K562 (cell line): ENCODE measurements around the gene SPATA32. TPM values are rescaled to one million over a fixed set of nuclear protein-coding genes. Genes with fewer than 3 reads are reported as not detected.

ENCODE experiments used
- ATAC-seq: fragments of 200-7000 bp; cut with Tn5 transposase; 3 replicates; pipeline ENCODE4 v1.9.1; 2020; ENCODE audit warnings: moderate library complexity
- BruUV-seq: library from RNA; stranded (reverse); fragments of 400-500 nt; replicated peaks from 2 replicates; lab custom pipeline; 2021; lab: Mats Ljungman, UMichigan
- CTCF ChIA-PET: fragments of 300-600 bp; formaldehyde crosslinking; extraction: SDS; loops from one replicate; lab custom pipeline; 2021; ENCODE audit warnings: low intra/inter-chr PET ratio; lab: Yijun Ruan, JAX
- POLR2A ChIA-PET: fragments of 300-600, 350-650 bp; sonication (Branson Sonifier 250); formaldehyde crosslinking; extraction: SDS; loops from one replicate; lab custom pipeline; 2021; ENCODE audit warnings: antibody characterized with exemption, inconsistent platforms; lab: Yijun Ruan, JAX
- DNase-seq, 4 experiments: peaks; one replicate each; pipeline versions ENCODE4 v3.0.0 to v3.0.0-alpha.2; 2011 to 2018; ENCODE audit warnings: low spot score in 3 of 4, mixed read lengths in 3 of 4; ENCODE audit errors: extremely low read depth in 1 of 4
- FAIRE-seq: peaks from 2 replicates; lab custom pipeline; 2011; peaks lifted over from hg19 to GRCh38; lab: Jason Lieb, UNC
- H2AFZ ChIP-seq: 2 replicates; pipeline ENCODE4 v1.6.0; 2011; ENCODE audit warnings: low read depth, low read length, control low read depth, inconsistent platforms
- H3K27ac ChIP-seq: fragments of 200-600 bp; 3 replicates; pipeline ENCODE4 v1.8.0; 2011; ENCODE audit warnings: low read depth, mild to moderate bottlenecking, control low read depth, inconsistent platforms, low read length, moderate library complexity, mixed read lengths; ENCODE audit errors: extremely low read depth
- H3K27me3 ChIP-seq, 2 experiments: fragments of 300-600 bp in 1 of 2; 2 replicates in 1 of 2; 3 replicates in 1 of 2; pipeline versions ENCODE4 v1.6.0 to v1.8.0; 2011; ENCODE audit warnings: inconsistent platforms in 2 of 2, low read length in 2 of 2, mild to moderate bottlenecking in 1 of 2, mixed read lengths in 1 of 2, moderate library complexity in 1 of 2; ENCODE audit not compliant: control insufficient read depth in 2 of 2, insufficient read depth in 2 of 2
- H3K36me3 ChIP-seq: fragments of 300-600 bp; 3 replicates; pipeline ENCODE4 v1.8.0; 2011; ENCODE audit warnings: mild to moderate bottlenecking, low read length, inconsistent platforms; ENCODE audit not compliant: control insufficient read depth, insufficient read depth
- H3K4me1 ChIP-seq, 2 experiments: fragments of 200-600 bp in 1 of 2; replicated peaks in 1 of 2; 2 replicates in 1 of 2; 3 replicates in 1 of 2; pipeline versions ENCODE4 v1.5.1 to v1.8.0; 2011; ENCODE audit warnings: inconsistent platforms in 2 of 2, low read length in 2 of 2, mild to moderate bottlenecking in 1 of 2, mixed read lengths in 1 of 2, moderate library complexity in 1 of 2; ENCODE audit not compliant: control insufficient read depth in 2 of 2, insufficient read depth in 2 of 2
- H3K4me2 ChIP-seq: 2 replicates; pipeline ENCODE4 v1.6.1; 2011; ENCODE audit warnings: low read length, control low read depth, inconsistent platforms, mixed read lengths; ENCODE audit not compliant: insufficient read depth
- H3K4me3 ChIP-seq: fragments of 200-600 bp; sonication (generic), shearing (Covaris generic); 2 replicates; pipeline ENCODE4 v1.5.1; 2016; ENCODE audit warnings: control low read depth, inconsistent platforms
- H3K79me2 ChIP-seq: fragments of 200-600 bp; 3 replicates; pipeline ENCODE4 v1.8.0; 2011; ENCODE audit warnings: low read length, inconsistent platforms; ENCODE audit not compliant: control insufficient read depth, insufficient read depth
- H3K9ac ChIP-seq, 2 experiments: 2 replicates each; pipeline versions ENCODE4 v1.6.0 to v1.6.1; 2011; ENCODE audit warnings: low read depth in 2 of 2, low read length in 2 of 2, control low read depth in 1 of 2, inconsistent platforms in 1 of 2, mild to moderate bottlenecking in 1 of 2, mixed read lengths in 1 of 2; ENCODE audit not compliant: insufficient read depth in 1 of 2
- H3K9me1 ChIP-seq: one replicate; pipeline ENCODE4 v1.6.0; 2011; ENCODE audit warnings: inconsistent platforms, mild to moderate bottlenecking, low read length, moderate library complexity; ENCODE audit not compliant: control insufficient read depth, insufficient read depth
- H3K9me3 ChIP-seq: replicated peaks from 2 replicates; pipeline ENCODE4 v1.5.1; 2011; ENCODE audit warnings: low read depth, low read length, inconsistent platforms; ENCODE audit not compliant: control insufficient read depth, insufficient read depth
- H4K20me1 ChIP-seq: replicated peaks from 2 replicates; pipeline ENCODE4 v1.6.1; 2011; ENCODE audit warnings: low read length, inconsistent platforms, mixed read lengths; ENCODE audit not compliant: control insufficient read depth, insufficient read depth
- ELF1 ChIP-seq: fragments of 200-800 bp; sonication (Bioruptor generic); IDR thresholded peaks from 2 replicates; pipeline ENCODE4 v1.6.1; 2016; ENCODE audit warnings: missing genetic modification characterization, missing compliant biosample characterization
- PCBP1 ChIP-seq: fragments of 200-400 bp; formaldehyde crosslinking; IDR thresholded peaks from 2 replicates; pipeline ENCODE4 v1.6.1; 2018; ENCODE audit warnings: mild to moderate bottlenecking, low read depth, low read length; ENCODE audit not compliant: poor library complexity, severe bottlenecking
- TAF1 ChIP-seq: IDR thresholded peaks from 2 replicates; pipeline ENCODE4 v1.6.1; 2011; ENCODE audit warnings: mild to moderate bottlenecking, low read length, moderate library complexity; ENCODE audit not compliant: insufficient read depth, control insufficient read depth, severe bottlenecking; ENCODE audit errors: extremely low read depth
- WGBS: fragments of 100-300 bp; shearing (Covaris generic); methylation state at CpG from one replicate; pipeline ENCODE4 v1.1.6; 2016; ENCODE audit warnings: low coverage, mixed read lengths; ENCODE audit not compliant: insufficient coverage; ENCODE audit errors: missing lambda C conversion rate; 5-methylcytosine and 5-hydroxymethylcytosine counted together
- in situ Hi-C: fragments of 300-500 bp; cut with MboI; formaldehyde crosslinking; loops from 4 replicates; pipeline ENCODE4 v1.15.0; 2018; ENCODE audit warnings: inconsistent platforms, mixed read lengths
- intact Hi-C: fragments of 100-400 bp; cut with micrococcal nuclease; formaldehyde crosslinking; loops from 2 replicates; pipeline ENCODE4 v1.14.2; 2022
- polyA plus RNA-seq, 8 experiments: library from polyadenylated mRNA; depleted of rRNA in 4 of 8; stranded (reverse) in 5 of 8; unstranded in 3 of 8; fragments of >200 nt; fragmentation: Nextera tagmentation in 2 of 8; fragmentation: Illumina TruSeq in 1 of 8; extraction: Ambion mirVana in 2 of 8; extraction: Trizol in 1 of 8; gene quantifications; 2 replicates each; pipeline versions ENCODE4 v1.2.1 to v1.2.3, GENCODE V29; 2011 to 2014; ENCODE audit warnings: inconsistent platforms in 1 of 8, missing spikeins in 1 of 8
- total RNA-seq, 7 experiments: library from RNA; depleted of rRNA in 6 of 7; stranded (reverse); fragments of >200 nt in 6 of 7; fragmentation: Illumina TruSeq in 2 of 7; extraction: Trizol in 2 of 7; gene quantifications; 2 replicates each; pipeline versions ENCODE4 v1.2.1 to v1.2.3, GENCODE V29; 2011 to 2021; ENCODE audit warnings: low replicate concordance in 1 of 7

The SPATA32 gene
- total and polyA plus RNA-seq, 9 of the 15 experiments (the other 6 are each of a cell fraction or from before 2014, with no cell fraction given): 0.03 to 0.06 TPM; not detected in 7

DNA sequence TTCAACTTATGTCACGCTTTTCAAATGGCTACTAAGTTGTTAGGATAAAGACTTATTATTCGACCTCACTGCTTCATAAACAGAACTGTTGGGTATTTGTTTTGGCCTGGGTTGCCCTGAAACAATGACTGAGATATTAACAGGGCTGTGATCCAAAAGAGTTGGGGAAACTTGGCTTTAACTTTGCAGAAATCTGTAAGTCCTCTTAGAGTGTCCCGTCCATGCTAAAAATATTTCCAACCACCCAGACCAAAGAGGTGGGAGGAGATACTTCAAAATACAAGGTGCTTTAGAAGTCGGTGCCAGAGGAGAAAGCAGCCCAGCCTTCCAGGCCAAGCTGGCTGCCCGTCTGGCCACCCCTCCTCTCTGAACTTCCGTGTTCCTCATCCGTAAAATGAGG is 16.1 kb upstream of the SPATA32 start:
- no peaks in the 10 kb centered on the region for H3K27me3 ChIP-seq
- no peak for TF ChIP-seq PCBP1
- TF ChIP-seq TAF1: no peak
- TF ChIP-seq ELF1 (tag): no peak
- TF ChIP-seq, all 486 proteins: peak for 0
- no peak for DNase-seq
- H3K4me3 ChIP-seq: no peak overlapping the region
- no peaks in the 10 kb centered on the region for H3K9me1 ChIP-seq
- FAIRE-seq: no peak
- no peaks in the 10 kb centered on the region for H3K9me3 ChIP-seq
- WGBS: 62% methylated on average over 7 of the region's 7 CpGs
- ChIA-PET POLR2A (interaction anchor here (0.6 to 3.6 kb wide), 12 partner anchors 10 to 129 kb away, joined by 3 to 16 read pairs (median 4); partner anchors contain the start of genes HEXIM1 and MAP3K14), CTCF (interaction anchor here (1.6 to 5.2 kb wide), 3 partner anchors 105 to 117 kb away, joined by 8 to 77 read pairs (median 10); no protein-coding TSS in a partner anchor)
- BruUV-seq: no TSS peak
- peaks cover 9 to 12% of the 10 kb centered on the region in 2 experiments; a peak in 3 of 5 replicates for H3K4me1 ChIP-seq
- no peaks in the 10 kb centered on the region for H3K79me2 ChIP-seq
- H4K20me1 ChIP-seq: peaks cover 5% of the 10 kb centered on the region
- no peak overlapping the region for H3K9ac ChIP-seq
- H2AFZ ChIP-seq: no peak overlapping the region
- H3K36me3 ChIP-seq: peaks cover 23% of the 10 kb centered on the region; the same call in 2 of the 3 replicates
- ATAC-seq: no peak
- in situ Hi-C loops: loop anchor here (5.0 kb wide), 1 partner anchor 109 kb away; no protein-coding TSS in a partner anchor
- H3K4me2 ChIP-seq: peak overlapping the region; percentile 20; the same call in 1 of the 2 replicates
- peak overlapping the region; percentile 23; the same call in 1 of the 3 replicates for H3K27ac ChIP-seq
- intact Hi-C loops: loop anchor here (1.0 to 5.0 kb wide), 3 partner anchors 34 to 107 kb away; no protein-coding TSS in a partner anchor
